ENCODE results near the gene PGGHG. TPM values are rescaled to one million over a fixed set of nuclear protein-coding genes. Genes with fewer than 3 reads are reported as not detected.

Gene PGGHG
- polyA plus RNA-seq, 4 donors, result 86.9 to 154 (median 122) TPM

DNA sequence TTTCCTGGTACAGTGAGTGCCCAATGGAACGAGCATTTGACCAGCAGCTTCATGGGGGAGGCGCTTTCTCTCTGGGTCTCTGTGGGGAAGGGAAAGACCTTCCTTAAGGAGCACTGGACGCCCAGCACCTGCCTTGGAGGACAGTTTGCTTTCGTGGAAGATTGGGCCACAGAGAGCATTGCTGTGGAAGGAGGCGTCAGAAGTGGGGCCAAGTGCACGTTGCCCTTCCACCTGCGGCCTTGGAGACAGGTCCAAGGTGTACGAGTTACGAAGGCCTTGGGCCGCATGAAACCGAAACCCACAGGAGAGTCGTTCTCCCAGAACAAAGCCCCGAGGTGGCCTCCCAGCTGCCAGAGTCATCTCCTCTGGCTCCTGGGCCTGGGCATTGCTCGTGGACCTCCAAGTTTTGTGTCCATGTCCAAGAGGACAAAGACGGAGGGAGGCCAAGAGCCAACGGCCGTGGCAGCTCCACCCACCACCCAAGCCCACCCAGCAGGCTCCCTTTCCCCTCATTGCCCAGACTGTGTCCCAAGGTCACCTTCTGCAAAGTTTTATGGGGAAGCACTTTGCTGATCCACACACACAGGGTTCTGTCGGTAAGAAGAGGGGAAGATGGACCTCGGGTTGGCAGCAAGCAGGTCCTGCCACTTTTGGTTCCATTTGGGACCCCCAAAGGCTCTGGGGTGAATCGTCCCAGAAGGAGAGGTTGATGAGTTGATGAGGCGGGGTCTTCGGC is 16.6 kb upstream of the PGGHG start:
- H3K27ac ChIP-seq (ENCODE audit: low read depth in 1 of 3, low read length in 2 of 3), result peak overlapping the region; percentile 93 to 96 (median 96)
- FAIRE-seq (no peak), DNase-seq (peak; percentile 89 to 97)
- H3K27me3 ChIP-seq (ENCODE audit: control insufficient read depth in 3 of 3, insufficient read depth in 3 of 3, low read length in 3 of 3), result no peaks in the 10 kb centered on the region
- H3K9me3 ChIP-seq (ENCODE audit: control insufficient read depth in 2 of 2, insufficient read depth in 1 of 2, low read depth in 1 of 2, low read length in 1 of 2), result no peaks in the 10 kb centered on the region
- peaks cover 3 to 32% (median 4%) of the 10 kb centered on the region in 3 donors for H3K4me1 ChIP-seq (ENCODE audit: control insufficient read depth in 3 of 3, insufficient read depth in 2 of 3, low read depth in 1 of 3, low read length in 2 of 3)
- peaks cover 0 to 2% (median 0%) of the 10 kb centered on the region in 3 donors for H3K36me3 ChIP-seq (ENCODE audit: control insufficient read depth in 3 of 3, insufficient read depth in 2 of 3, low read depth in 1 of 3, low read length in 3 of 3)
- peak overlapping the region in 1 of 3 donors; percentile 24 for H3K4me3 ChIP-seq (ENCODE audit: low read depth in 1 of 3, low read length in 3 of 3)
- WGBS, 3 donors, result 20 to 68% (median 56%) methylated on average over 22 of the region's 22 CpGs

DNA sequence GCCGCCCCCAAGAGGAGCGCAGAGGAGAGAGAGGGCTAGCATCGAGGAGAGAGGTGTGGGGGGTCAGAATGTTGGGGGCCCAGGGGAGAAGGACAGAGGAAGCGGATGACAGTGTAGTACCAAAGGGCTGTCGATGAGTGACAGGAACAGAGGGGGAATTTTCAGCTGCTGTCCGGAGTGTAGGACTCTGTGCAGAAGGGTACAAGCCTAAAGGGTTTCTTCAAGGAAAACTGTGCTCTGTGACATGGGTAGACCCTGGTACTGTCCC is 16.1 kb upstream of the PGGHG start:
- 74 to 83% (median 76%) methylated on average over 6 of the region's 6 CpGs for WGBS, 3 donors
- FAIRE-seq, result no peak

DNA sequence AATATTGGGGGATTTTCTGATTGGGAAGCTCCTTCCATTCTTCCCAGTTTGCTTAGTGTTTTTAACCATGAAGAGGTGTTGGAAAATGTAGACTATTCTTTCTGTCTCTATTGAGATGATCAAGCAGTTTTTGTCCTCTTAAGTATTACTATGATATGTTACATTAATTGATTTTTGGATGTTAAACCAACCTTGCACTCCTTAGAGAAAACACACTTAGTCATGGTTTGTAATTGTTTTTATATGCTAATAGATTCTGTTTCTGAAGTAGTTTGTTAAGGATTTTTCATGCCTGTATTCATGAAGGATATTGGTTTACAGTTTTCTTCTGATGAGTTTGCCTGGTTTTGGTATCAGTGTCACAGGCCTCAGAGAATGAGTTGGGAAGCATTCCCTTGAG is 12.7 kb upstream of the PGGHG start:
- Histone ChIP-seq H3K27me3 (ENCODE audit: control insufficient read depth in 3 of 3, insufficient read depth in 3 of 3, low read length in 3 of 3) (peaks cover 0 to 9% (median 2%) of the 10 kb centered on the region in 3 donors), H3K4me3 (ENCODE audit: low read depth in 1 of 3, low read length in 3 of 3) (no peak overlapping the region), H3K36me3 (ENCODE audit: control insufficient read depth in 3 of 3, insufficient read depth in 2 of 3, low read depth in 1 of 3, low read length in 3 of 3) (peaks cover 0 to 10% (median 5%) of the 10 kb centered on the region in 3 donors), H3K9me3 (ENCODE audit: control insufficient read depth in 2 of 2, insufficient read depth in 1 of 2, low read depth in 1 of 2, low read length in 1 of 2) (no peaks in the 10 kb centered on the region), H3K27ac (ENCODE audit: low read depth in 1 of 3, low read length in 2 of 3) (peak overlapping the region in 1 of 3 donors; percentile 96), H3K4me1 (ENCODE audit: control insufficient read depth in 3 of 3, insufficient read depth in 2 of 3, low read depth in 1 of 3, low read length in 2 of 3) (peaks cover 0 to 37% (median 0%) of the 10 kb centered on the region in 3 donors)
- FAIRE-seq (no peak), DNase-seq (peak in 1 of 2 donors; percentile 1)

More for the DNA sequence above, 16.1 kb upstream of the PGGHG start:
- no peak for DNase-seq
- H3K9me3 ChIP-seq (ENCODE audit: control insufficient read depth in 2 of 2, insufficient read depth in 1 of 2, low read depth in 1 of 2, low read length in 1 of 2), result no peaks in the 10 kb centered on the region
- H3K27ac ChIP-seq (ENCODE audit: low read depth in 1 of 3, low read length in 2 of 3), result peak overlapping the region; percentile 93 to 96 (median 96)
- H3K36me3 ChIP-seq (ENCODE audit: control insufficient read depth in 3 of 3, insufficient read depth in 2 of 3, low read depth in 1 of 3, low read length in 3 of 3), result peaks cover 0 to 2% (median 0%) of the 10 kb centered on the region in 3 donors
- H3K27me3 ChIP-seq (ENCODE audit: control insufficient read depth in 3 of 3, insufficient read depth in 3 of 3, low read length in 3 of 3), result no peaks in the 10 kb centered on the region
- no peak overlapping the region for H3K4me3 ChIP-seq (ENCODE audit: low read depth in 1 of 3, low read length in 3 of 3)
- H3K4me1 ChIP-seq (ENCODE audit: control insufficient read depth in 3 of 3, insufficient read depth in 2 of 3, low read depth in 1 of 3, low read length in 2 of 3), result peaks cover 3 to 37% (median 4%) of the 10 kb centered on the region in 3 donors

DNA sequence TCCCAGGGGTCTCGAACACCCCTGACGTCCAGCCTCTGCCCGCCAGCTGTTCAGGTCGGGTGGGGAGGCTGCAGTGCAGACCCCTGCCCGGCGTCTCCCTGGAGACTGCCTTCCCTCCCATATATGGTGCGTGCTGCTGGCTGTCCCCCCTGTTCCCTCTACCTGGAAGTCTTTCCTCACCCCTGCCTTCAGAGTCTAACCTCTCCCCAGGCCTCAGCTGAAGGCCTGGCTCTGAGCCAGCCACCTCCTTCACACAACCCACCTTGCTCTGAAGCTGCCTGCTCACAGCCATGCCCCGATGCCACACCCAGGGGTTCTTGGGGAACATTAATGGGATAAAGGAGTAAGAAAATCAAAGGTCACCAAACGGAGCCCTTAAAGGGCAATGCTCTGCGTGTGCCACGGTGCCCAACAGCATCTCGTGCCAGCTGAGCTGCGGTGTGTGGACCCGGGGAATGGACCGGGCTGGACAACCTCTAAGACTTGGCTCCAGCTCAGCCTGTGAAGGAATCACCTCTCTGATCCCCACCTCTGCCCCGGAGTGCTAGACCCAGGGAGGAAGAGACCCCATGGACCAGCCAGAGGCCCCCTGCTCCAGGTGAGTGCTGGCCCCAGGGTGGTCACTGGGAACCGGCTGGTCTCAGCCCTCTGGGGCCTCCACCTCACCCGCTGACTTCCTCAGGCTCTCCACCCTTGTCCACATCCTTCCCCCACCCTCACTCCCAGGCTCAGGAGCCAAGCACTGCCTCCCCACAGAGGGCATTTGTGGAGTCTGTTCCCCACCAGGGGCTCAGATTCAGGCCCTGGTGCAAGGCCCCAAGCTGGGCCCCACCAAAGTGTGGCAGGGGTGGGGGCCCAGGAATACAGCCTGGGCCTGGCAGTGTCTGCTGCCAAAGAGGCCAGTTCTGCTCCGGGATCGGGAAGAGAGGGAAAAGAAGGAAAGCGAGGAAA is 10.7 kb upstream of the PGGHG start, which contains the start of gene NLRP6:
TSS of gene NLRP6 (plus strand) at position 407 of the 951 bp plus-strand sequence. CDS start at position 570, 163 bp downstream.
- Histone ChIP-seq H3K27ac (ENCODE audit: low read depth in 1 of 3, low read length in 2 of 3) (peak within 1 kb of the TSS; percentile 94 to 97 (median 96)), H3K27me3 (ENCODE audit: control insufficient read depth in 3 of 3, insufficient read depth in 3 of 3, low read length in 3 of 3) (peaks cover 0 to 25% (median 11%) of the 10 kb centered on the region in 3 donors), H3K4me1 (ENCODE audit: control insufficient read depth in 3 of 3, insufficient read depth in 2 of 3, low read depth in 1 of 3, low read length in 2 of 3) (peaks cover 0 to 37% (median 0%) of the 10 kb centered on the region in 3 donors), H3K9me3 (ENCODE audit: control insufficient read depth in 2 of 2, insufficient read depth in 1 of 2, low read depth in 1 of 2, low read length in 1 of 2) (no peaks in the 10 kb centered on the region), H3K4me3 (ENCODE audit: low read depth in 1 of 3, low read length in 3 of 3) (peak within 1 kb of the TSS; percentile 28 to 91 (median 64)), H3K36me3 (ENCODE audit: control insufficient read depth in 3 of 3, insufficient read depth in 2 of 3, low read depth in 1 of 3, low read length in 3 of 3) (peaks cover 0 to 29% (median 15%) of the 10 kb centered on the region in 3 donors)
- FAIRE-seq (no peak), DNase-seq (peak; percentile 91 to 96)
- WGBS, 3 donors, result 18 to 57% (median 39%) methylated on average over 20 to 21 of the region's 21 CpGs

DNA sequence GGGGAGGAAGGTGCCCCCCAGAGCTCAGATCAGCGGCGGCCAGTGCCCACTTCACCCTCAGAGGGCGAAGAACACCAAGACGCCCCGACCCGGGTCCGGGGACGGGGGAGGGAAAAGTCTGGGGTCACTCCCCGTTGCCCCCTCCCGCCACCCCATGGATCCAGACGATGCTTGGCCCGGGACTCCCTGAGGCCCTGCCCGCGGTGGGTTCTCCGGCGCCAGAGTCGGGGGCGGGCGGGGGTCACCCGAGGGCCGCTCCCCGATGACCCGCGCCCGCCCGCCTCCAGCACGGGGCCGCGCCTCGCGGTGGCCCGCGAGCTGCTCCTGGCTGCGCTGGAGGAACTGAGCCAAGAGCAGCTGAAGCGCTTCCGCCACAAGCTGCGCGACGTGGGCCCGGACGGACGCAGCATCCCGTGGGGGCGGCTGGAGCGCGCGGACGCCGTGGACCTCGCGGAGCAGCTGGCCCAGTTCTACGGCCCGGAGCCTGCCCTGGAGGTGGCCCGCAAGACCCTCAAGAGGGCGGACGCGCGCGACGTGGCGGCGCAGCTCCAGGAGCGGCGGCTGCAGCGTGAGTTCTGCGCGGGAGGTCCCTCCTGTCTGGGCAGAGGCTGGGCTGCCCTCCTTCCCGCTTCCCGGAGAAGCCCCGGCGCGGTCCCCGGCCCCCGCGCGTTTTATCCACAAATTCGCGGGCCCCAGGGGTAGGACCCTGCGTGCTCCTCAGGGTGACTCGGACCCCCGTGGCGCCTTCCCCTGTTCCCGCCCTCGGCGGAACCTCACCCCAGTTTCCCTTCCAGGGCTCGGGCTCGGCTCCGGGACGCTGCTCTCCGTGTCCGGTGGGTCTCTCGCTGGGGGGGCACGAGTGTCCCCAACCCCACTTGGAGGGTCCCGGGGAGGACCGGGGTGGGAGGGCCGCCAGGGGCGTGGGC is 9.6 kb upstream of the PGGHG start:
- peaks cover 0 to 25% (median 14%) of the 10 kb centered on the region in 3 donors for H3K27me3 ChIP-seq (ENCODE audit: control insufficient read depth in 3 of 3, insufficient read depth in 3 of 3, low read length in 3 of 3)
- DNase-seq (peak; percentile 29 to 62), FAIRE-seq (no peak)
- 3 to 12% (median 8%) methylated on average over 62 to 97 of the region's 97 CpGs for WGBS, 3 donors
- no peaks in the 10 kb centered on the region for H3K9me3 ChIP-seq (ENCODE audit: control insufficient read depth in 2 of 2, insufficient read depth in 1 of 2, low read depth in 1 of 2, low read length in 1 of 2)
- peak overlapping the region; percentile 94 to 97 (median 96) for H3K27ac ChIP-seq (ENCODE audit: low read depth in 1 of 3, low read length in 2 of 3)
- peak overlapping the region; percentile 28 to 91 (median 64) for H3K4me3 ChIP-seq (ENCODE audit: low read depth in 1 of 3, low read length in 3 of 3)
- peaks cover 0 to 37% (median 1%) of the 10 kb centered on the region in 3 donors for H3K4me1 ChIP-seq (ENCODE audit: control insufficient read depth in 3 of 3, insufficient read depth in 2 of 3, low read depth in 1 of 3, low read length in 2 of 3)
- H3K36me3 ChIP-seq (ENCODE audit: control insufficient read depth in 3 of 3, insufficient read depth in 2 of 3, low read depth in 1 of 3, low read length in 3 of 3), result peaks cover 0 to 39% (median 19%) of the 10 kb centered on the region in 3 donors

DNA sequence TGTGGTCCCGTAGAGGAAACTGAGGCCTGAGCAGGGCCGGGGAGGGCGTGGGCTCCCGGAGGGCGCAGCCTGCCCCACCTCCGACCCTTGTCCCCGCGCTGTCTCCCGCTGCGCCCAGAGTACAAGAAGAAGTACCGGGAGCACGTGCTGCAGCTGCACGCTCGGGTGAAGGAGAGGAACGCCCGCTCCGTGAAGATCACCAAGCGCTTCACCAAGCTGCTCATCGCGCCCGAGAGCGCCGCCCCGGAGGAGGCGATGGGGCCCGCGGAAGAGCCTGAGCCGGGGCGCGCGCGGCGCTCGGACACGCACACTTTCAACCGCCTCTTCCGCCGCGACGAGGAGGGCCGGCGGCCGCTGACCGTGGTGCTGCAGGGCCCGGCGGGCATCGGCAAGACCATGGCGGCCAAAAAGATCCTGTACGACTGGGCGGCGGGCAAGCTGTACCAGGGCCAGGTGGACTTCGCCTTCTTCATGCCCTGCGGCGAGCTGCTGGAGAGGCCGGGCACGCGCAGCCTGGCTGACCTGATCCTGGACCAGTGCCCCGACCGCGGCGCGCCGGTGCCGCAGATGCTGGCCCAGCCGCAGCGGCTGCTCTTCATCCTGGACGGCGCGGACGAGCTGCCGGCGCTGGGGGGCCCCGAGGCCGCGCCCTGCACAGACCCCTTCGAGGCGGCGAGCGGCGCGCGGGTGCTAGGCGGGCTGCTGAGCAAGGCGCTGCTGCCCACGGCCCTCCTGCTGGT is 8.8 kb upstream of the PGGHG start:
- peak; percentile 88 for DNase-seq
- Histone ChIP-seq H3K4me1 (ENCODE audit: control insufficient read depth in 3 of 3, insufficient read depth in 2 of 3, low read depth in 1 of 3, low read length in 2 of 3) (peaks cover 0 to 37% (median 1%) of the 10 kb centered on the region in 3 donors), H3K9me3 (ENCODE audit: control insufficient read depth in 2 of 2, insufficient read depth in 1 of 2, low read depth in 1 of 2, low read length in 1 of 2) (no peaks in the 10 kb centered on the region), H3K27ac (ENCODE audit: low read depth in 1 of 3, low read length in 2 of 3) (peak overlapping the region; percentile 94 to 97 (median 96)), H3K4me3 (ENCODE audit: low read depth in 1 of 3, low read length in 3 of 3) (peak overlapping the region; percentile 28 to 91 (median 64)), H3K36me3 (ENCODE audit: control insufficient read depth in 3 of 3, insufficient read depth in 2 of 3, low read depth in 1 of 3, low read length in 3 of 3) (peaks cover 3 to 46% (median 19%) of the 10 kb centered on the region in 3 donors), H3K27me3 (ENCODE audit: control insufficient read depth in 3 of 3, insufficient read depth in 3 of 3, low read length in 3 of 3) (peaks cover 0 to 25% (median 14%) of the 10 kb centered on the region in 3 donors)
- no peak for FAIRE-seq
- WGBS, 3 donors, result 0 to 3% (median 1%) methylated on average over 37 to 85 of the region's 85 CpGs

DNA sequence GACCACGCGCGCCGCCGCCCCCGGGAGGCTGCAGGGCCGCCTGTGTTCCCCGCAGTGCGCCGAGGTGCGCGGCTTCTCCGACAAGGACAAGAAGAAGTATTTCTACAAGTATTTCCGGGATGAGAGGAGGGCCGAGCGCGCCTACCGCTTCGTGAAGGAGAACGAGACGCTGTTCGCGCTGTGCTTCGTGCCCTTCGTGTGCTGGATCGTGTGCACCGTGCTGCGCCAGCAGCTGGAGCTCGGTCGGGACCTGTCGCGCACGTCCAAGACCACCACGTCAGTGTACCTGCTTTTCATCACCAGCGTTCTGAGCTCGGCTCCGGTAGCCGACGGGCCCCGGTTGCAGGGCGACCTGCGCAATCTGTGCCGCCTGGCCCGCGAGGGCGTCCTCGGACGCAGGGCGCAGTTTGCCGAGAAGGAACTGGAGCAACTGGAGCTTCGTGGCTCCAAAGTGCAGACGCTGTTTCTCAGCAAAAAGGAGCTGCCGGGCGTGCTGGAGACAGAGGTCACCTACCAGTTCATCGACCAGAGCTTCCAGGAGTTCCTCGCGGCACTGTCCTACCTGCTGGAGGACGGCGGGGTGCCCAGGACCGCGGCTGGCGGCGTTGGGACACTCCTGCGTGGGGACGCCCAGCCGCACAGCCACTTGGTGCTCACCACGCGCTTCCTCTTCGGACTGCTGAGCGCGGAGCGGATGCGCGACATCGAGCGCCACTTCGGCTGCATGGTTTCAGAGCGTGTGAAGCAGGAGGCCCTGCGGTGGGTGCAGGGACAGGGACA is 8.0 kb upstream of the PGGHG start:
- peak; percentile 36 to 64 for DNase-seq
- no peak for FAIRE-seq
- Histone ChIP-seq H3K27ac (ENCODE audit: low read depth in 1 of 3, low read length in 2 of 3) (peak overlapping the region; percentile 17 to 97 (median 94)), H3K4me1 (ENCODE audit: control insufficient read depth in 3 of 3, insufficient read depth in 2 of 3, low read depth in 1 of 3, low read length in 2 of 3) (peaks cover 0 to 37% (median 1%) of the 10 kb centered on the region in 3 donors), H3K27me3 (ENCODE audit: control insufficient read depth in 3 of 3, insufficient read depth in 3 of 3, low read length in 3 of 3) (peaks cover 0 to 25% (median 14%) of the 10 kb centered on the region in 3 donors), H3K4me3 (ENCODE audit: low read depth in 1 of 3, low read length in 3 of 3) (peak overlapping the region; percentile 27 to 91 (median 51)), H3K9me3 (ENCODE audit: control insufficient read depth in 2 of 2, insufficient read depth in 1 of 2, low read depth in 1 of 2, low read length in 1 of 2) (no peaks in the 10 kb centered on the region), H3K36me3 (ENCODE audit: control insufficient read depth in 3 of 3, insufficient read depth in 2 of 3, low read depth in 1 of 3, low read length in 3 of 3) (peaks cover 3 to 53% (median 23%) of the 10 kb centered on the region in 3 donors)
- WGBS, 3 donors, result 2 to 7% (median 5%) methylated on average over 69 to 79 of the region's 79 CpGs
